ENCODE results near the gene ACE. TPM values are rescaled to one million over a fixed set of nuclear protein-coding genes. Genes with fewer than 3 reads are reported as not detected.

ACE gene
- total RNA-seq, 1 donor from 2014 or later: 44.8 TPM

- peaks cover 8% of the 10 kb centered on the region for H3K4me1 Mint-ChIP-seq (ENCODE audit: unreplicated experiment)
- H3K27me3 Mint-ChIP-seq (ENCODE audit: unreplicated experiment): peaks cover 18% of the 10 kb centered on the region
- no peaks in the 10 kb centered on the region for H3K36me3 Mint-ChIP-seq (ENCODE audit: low read depth, unreplicated experiment)
- no peak overlapping the region for H3K27ac Mint-ChIP-seq (ENCODE audit: unreplicated experiment)
- no peak overlapping the region for H3K4me3 Mint-ChIP-seq (ENCODE audit: unreplicated experiment)
- H3K9me3 Mint-ChIP-seq (ENCODE audit: unreplicated experiment): no peaks in the 10 kb centered on the region
- no peak for TF ChIP-seq CTCF (IDR thresholded peaks at IDR 0.05; ENCODE audit: unreplicated experiment)
- no peak for DNase-seq (ENCODE audit: low spot score)
These were observed 53.1 kb downstream of the ACE start for GRCh38 chr17:63529711-63530556.

- Mint-ChIP-seq H3K9me3 (ENCODE audit: unreplicated experiment) (no peaks in the 10 kb centered on the region), H3K27me3 (ENCODE audit: unreplicated experiment) (peaks cover 15% of the 10 kb centered on the region), H3K36me3 (ENCODE audit: low read depth, unreplicated experiment) (peaks cover 4% of the 10 kb centered on the region)
These were observed 53.7 kb downstream of the ACE start for GRCh38 chr17:63530557-63531021.

GRCh38 chr17:63531022-63531965, 54.4 kb downstream of the ACE start:
- Mint-ChIP-seq H3K27me3 (ENCODE audit: unreplicated experiment) (peaks cover 18% of the 10 kb centered on the region), H3K27ac (ENCODE audit: unreplicated experiment) (no peak overlapping the region), H3K4me3 (ENCODE audit: unreplicated experiment) (no peak overlapping the region), H3K4me1 (ENCODE audit: unreplicated experiment) (no peaks in the 10 kb centered on the region), H3K9me3 (ENCODE audit: unreplicated experiment) (no peaks in the 10 kb centered on the region), H3K36me3 (ENCODE audit: low read depth, unreplicated experiment) (peaks cover 4% of the 10 kb centered on the region)
- TF ChIP-seq CTCF (IDR thresholded peaks at IDR 0.05; ENCODE audit: unreplicated experiment): no peak
- no peak for DNase-seq (ENCODE audit: low spot score)

More at GRCh38 chr17:63530557-63531021, 53.7 kb downstream of the ACE start:
- no peak overlapping the region for H3K27ac Mint-ChIP-seq (ENCODE audit: unreplicated experiment)
- no peak overlapping the region for H3K4me3 Mint-ChIP-seq (ENCODE audit: unreplicated experiment)
- DNase-seq (ENCODE audit: low spot score): no peak
- H3K4me1 Mint-ChIP-seq (ENCODE audit: unreplicated experiment): peaks cover 1% of the 10 kb centered on the region
- TF ChIP-seq CTCF (IDR thresholded peaks at IDR 0.05; ENCODE audit: unreplicated experiment): no peak

- H3K27me3 Mint-ChIP-seq (ENCODE audit: unreplicated experiment): peaks cover 20% of the 10 kb centered on the region
- H3K36me3 Mint-ChIP-seq (ENCODE audit: low read depth, unreplicated experiment): peaks cover 4% of the 10 kb centered on the region
- TF ChIP-seq CTCF (IDR thresholded peaks at IDR 0.05; ENCODE audit: unreplicated experiment): no peak
These were observed 56.7 kb downstream of the ACE start for GRCh38 chr17:63533433-63534077.

More at GRCh38 chr17:63533433-63534077, 56.7 kb downstream of the ACE start:
- Mint-ChIP-seq H3K4me3 (ENCODE audit: unreplicated experiment) (no peak overlapping the region), H3K4me1 (ENCODE audit: unreplicated experiment) (no peaks in the 10 kb centered on the region), H3K9me3 (ENCODE audit: unreplicated experiment) (no peaks in the 10 kb centered on the region), H3K27ac (ENCODE audit: unreplicated experiment) (no peak overlapping the region)
- no peak for DNase-seq (ENCODE audit: low spot score)

All from endothelial cell (in vitro differentiated cells).